Smooth muscle cell (in vitro differentiated cells): Measurements from ENCODE around the gene SLC6A6. TPM values are rescaled to one million over a fixed set of nuclear protein-coding genes. Genes with fewer than 3 reads are reported as not detected.

Source experiments
- DNase-seq: peaks from one replicate; lab custom pipeline; 2025; ENCODE audit not compliant: unreplicated experiment; lab: John Stamatoyannopoulos, UW
- H2AFZ ChIP-seq: fragments of 200-600 bp; sonication (generic); 2 replicates; pipeline ENCODE4 v1.6.0; 2016; ENCODE audit warnings: antibody characterized with exemption, low read depth, mild to moderate bottlenecking
- H3F3A ChIP-seq: fragments of 200-600 bp; sonication (generic); 2 replicates; pipeline ENCODE4 v1.6.0; 2017; ENCODE audit warnings: antibody characterized with exemption, low read depth
- H3K27ac ChIP-seq: fragments of 200-600 bp; sonication (generic); 2 replicates; pipeline ENCODE4 v1.5.1; 2016; ENCODE audit warnings: low read depth, mild to moderate bottlenecking
- H3K27me3 ChIP-seq: fragments of 200-600 bp; sonication (generic); 2 replicates; pipeline ENCODE4 v1.6.1; 2016; ENCODE audit warnings: low read depth, mild to moderate bottlenecking
- H3K36me3 ChIP-seq: fragments of 200-600 bp; sonication (generic); 2 replicates; pipeline ENCODE4 v1.5.1; 2016; ENCODE audit warnings: low read depth
- H3K4me1 ChIP-seq: fragments of 200-600 bp; sonication (generic); 2 replicates; pipeline ENCODE4 v1.5.1; 2016; ENCODE audit warnings: low read depth
- H3K4me2 ChIP-seq: fragments of 200-600 bp; sonication (generic); 2 replicates; pipeline ENCODE4 v1.6.0; 2016; ENCODE audit warnings: mild to moderate bottlenecking
- H3K4me3 ChIP-seq: fragments of 200-600 bp; sonication (generic); 2 replicates; pipeline ENCODE4 v1.5.1; 2016; ENCODE audit warnings: mild to moderate bottlenecking
- H3K79me2 ChIP-seq: fragments of 200-600 bp; sonication (generic); 2 replicates; pipeline ENCODE4 v1.6.0; 2016; ENCODE audit warnings: low read depth, mild to moderate bottlenecking
- H3K9ac ChIP-seq: fragments of 200-600 bp; sonication (generic); 2 replicates; pipeline ENCODE4 v1.6.0; 2016; ENCODE audit warnings: low read depth
- H3K9me3 ChIP-seq: fragments of 200-600 bp; sonication (generic); replicated peaks from 2 replicates; pipeline ENCODE4 v1.5.1; 2016; ENCODE audit warnings: low read depth
- H4K20me1 ChIP-seq: fragments of 200-600 bp; sonication (generic); 2 replicates; pipeline ENCODE4 v1.6.0; 2016; ENCODE audit warnings: low read depth
- CTCF ChIP-seq: fragments of 200-600 bp; sonication (generic); IDR thresholded peaks from 2 replicates; pipeline ENCODE4 v1.5.1; 2017; ENCODE audit warnings: borderline replicate concordance, mild to moderate bottlenecking, antibody characterized with exemption; ENCODE audit not compliant: insufficient read depth, poor library complexity, severe bottlenecking
- WGBS: methylation state at CpG from one replicate; pipeline ENCODE4 v1.1.7; 2016; ENCODE audit warnings: low lambda C conversion rate; 5-methylcytosine and 5-hydroxymethylcytosine counted together
- polyA plus RNA-seq: library from polyadenylated mRNA; unstranded; fragments of >200 nt; fragmentation: Nextera tagmentation; extraction: Ambion mirVana; gene quantifications from 2 replicates; pipeline ENCODE4 v1.2.1, GENCODE V29; 2016
- total RNA-seq: library from RNA; depleted of rRNA; stranded (reverse); fragments of >200 nt; gene quantifications from 2 replicates; pipeline ENCODE4 v1.2.3, GENCODE V29; 2014

Gene SLC6A6
- total and polyA plus RNA-seq, 2 experiments from 2014 or later, result 9.4 to 11.7 TPM

GRCh38 chr3:14465425-14465824 lies 63.0 kb downstream of the SLC6A6 start:
- Histone ChIP-seq H3K4me3 (no peak overlapping the region), H3K4me2 (no peak overlapping the region), H3K4me1 (peaks cover 8% of the 10 kb centered on the region), H2AFZ (no peak overlapping the region), H3K27me3 (no peaks in the 10 kb centered on the region), H3K27ac (no peak overlapping the region), H3K36me3 (no peaks in the 10 kb centered on the region), H3F3A (no peaks in the 10 kb centered on the region), H4K20me1 (no peaks in the 10 kb centered on the region), H3K79me2 (no peaks in the 10 kb centered on the region), H3K9ac (no peak overlapping the region), H3K9me3 (no peaks in the 10 kb centered on the region)
- DNase-seq, result no peak
- no peak for TF ChIP-seq CTCF
- WGBS, result 99% methylated on average over 3 of the region's 3 CpGs

DNA sequence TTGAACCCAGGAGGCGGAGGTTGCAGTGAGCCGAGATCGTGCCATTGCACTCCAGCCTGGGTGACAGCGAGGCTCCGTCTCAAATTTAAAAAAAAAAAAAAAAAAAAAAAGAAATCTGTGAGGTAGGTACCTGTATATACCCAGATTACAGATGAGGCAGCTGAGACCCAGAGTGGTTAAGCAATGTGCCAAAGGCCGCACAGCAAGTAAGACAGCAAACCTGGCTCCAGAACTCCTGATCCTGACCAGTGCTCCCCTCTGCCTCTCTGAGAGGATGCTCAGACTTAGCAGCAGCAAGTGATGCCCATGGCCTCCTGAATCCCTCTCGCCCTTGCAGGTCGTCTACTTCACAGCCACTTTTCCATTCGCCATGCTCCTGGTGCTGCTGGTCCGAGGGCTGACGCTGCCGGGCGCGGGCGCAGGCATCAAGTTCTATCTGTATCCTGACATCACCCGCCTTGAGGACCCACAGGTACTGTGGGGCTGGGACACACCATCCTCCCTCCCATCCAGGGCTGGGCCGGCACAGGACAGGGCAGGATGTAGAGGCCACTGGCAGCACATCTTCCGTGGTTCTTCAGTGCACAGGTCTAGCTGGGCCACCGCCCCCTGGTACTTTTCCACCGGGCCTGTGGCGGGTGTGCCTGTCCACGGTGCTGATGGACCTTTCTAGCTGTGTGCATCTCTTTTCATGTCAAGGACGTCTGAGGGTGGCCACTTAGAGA lies 63.9 kb downstream of the SLC6A6 start:
- no peak overlapping the region for H3K9ac ChIP-seq
- 96% methylated on average over 23 of the region's 23 CpGs for WGBS

GRCh38 chr3:14467814-14468620 lies 65.6 kb downstream of the SLC6A6 start:
- 82% methylated on average over 15 of the region's 15 CpGs for WGBS

More for the DNA sequence above, 63.9 kb downstream of the SLC6A6 start:
- H3K4me2 ChIP-seq, result no peak overlapping the region
- H3K9me3 ChIP-seq, result no peaks in the 10 kb centered on the region
- no peak for DNase-seq
- no peaks in the 10 kb centered on the region for H3F3A ChIP-seq
- no peaks in the 10 kb centered on the region for H3K79me2 ChIP-seq
- H3K36me3 ChIP-seq, result no peaks in the 10 kb centered on the region
- H2AFZ ChIP-seq, result no peak overlapping the region
- H3K4me3 ChIP-seq, result no peak overlapping the region
- H3K27ac ChIP-seq, result no peak overlapping the region
- peaks cover 8% of the 10 kb centered on the region for H3K4me1 ChIP-seq
- H4K20me1 ChIP-seq, result no peaks in the 10 kb centered on the region
- no peaks in the 10 kb centered on the region for H3K27me3 ChIP-seq
- TF ChIP-seq CTCF, result no peak

More at GRCh38 chr3:14467814-14468620, 65.6 kb downstream of the SLC6A6 start:
- Histone ChIP-seq H2AFZ (no peak overlapping the region), H3K79me2 (no peaks in the 10 kb centered on the region), H3K9me3 (no peaks in the 10 kb centered on the region), H3K27me3 (no peaks in the 10 kb centered on the region), H3K4me3 (no peak overlapping the region), H4K20me1 (no peaks in the 10 kb centered on the region), H3K4me2 (no peak overlapping the region), H3F3A (peaks cover 5% of the 10 kb centered on the region), H3K9ac (no peak overlapping the region), H3K36me3 (no peaks in the 10 kb centered on the region), H3K27ac (no peak overlapping the region), H3K4me1 (peaks cover 12% of the 10 kb centered on the region)
- peak; percentile 77 for TF ChIP-seq CTCF
- DNase-seq, result peak; percentile 3
